Measurements from ENCODE around the gene PVALEF.

The PVALEF gene

GRCh38 chr17:81163703-81164370 is 1.5 kb upstream of the PVALEF start:
- DNase-seq = no peak

DNA sequence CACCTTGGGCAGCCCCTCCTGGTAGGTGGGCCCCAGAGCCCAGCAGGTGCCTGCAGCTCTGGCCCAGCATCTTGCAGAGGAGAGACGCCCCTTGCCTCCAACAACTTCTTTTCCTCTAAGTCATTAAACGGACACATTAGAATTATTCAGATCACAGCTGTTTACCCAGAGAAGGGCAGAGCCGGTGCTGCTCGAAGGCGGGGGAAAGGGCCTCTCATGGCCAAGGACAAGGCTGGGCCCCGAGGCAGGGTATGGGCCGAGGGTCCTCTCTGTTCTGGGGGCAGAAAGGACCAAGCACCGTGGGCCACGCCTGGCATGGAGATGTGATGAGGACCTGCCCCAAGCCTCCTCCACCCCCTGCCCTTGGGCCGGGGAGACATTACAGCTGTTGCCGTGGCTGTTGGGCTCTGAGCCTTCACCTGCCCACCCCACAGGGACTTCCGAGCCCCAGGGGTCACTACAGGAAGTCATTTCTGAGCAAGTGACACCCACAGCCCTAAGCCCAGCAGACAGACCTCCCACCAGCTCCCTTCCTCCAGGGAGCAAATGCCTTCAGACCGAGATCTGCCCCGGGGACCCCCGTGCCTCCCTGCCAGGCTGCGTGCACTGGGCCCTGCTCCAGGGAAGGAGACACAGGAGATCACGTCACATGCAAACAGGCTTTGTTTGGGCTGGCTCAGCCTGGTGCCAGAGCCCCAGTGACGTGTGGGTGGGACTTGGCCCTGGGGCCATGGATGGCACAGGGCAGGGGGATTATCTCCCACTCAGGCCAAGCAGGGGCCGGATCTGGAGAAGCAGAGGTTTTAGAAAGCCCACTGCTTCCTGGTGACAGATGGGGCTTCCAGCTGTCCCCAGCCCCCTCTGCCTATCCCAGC is 699 bp upstream of the PVALEF start:
- DNase-seq = no peak

GRCh38 chr17:81166033-81166492 is 756 bp downstream of the PVALEF start, which contains the start of gene AATK:
TSS of gene AATK (minus strand) at chr17:81166221. CDS start at chr17:81165992, 229 bp downstream.
- DNase-seq = no peak

DNA sequence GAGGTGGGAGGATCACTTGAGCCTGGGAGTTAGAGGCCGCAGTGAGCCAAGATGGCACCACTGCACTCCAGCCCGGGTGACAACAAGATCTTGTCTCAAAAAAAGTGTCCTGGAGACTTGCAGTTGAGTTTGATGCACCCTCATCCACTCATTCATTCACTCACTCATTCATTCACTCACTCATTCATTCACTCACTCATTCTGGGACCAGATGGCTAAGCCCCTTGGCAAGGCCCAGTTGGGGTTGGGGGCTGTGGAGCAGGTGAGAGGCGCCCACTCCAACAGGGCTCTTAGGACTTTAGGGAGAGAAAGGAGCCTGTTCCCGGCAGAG is 1.9 kb downstream of the PVALEF start:
- DNase-seq = no peak

DNA sequence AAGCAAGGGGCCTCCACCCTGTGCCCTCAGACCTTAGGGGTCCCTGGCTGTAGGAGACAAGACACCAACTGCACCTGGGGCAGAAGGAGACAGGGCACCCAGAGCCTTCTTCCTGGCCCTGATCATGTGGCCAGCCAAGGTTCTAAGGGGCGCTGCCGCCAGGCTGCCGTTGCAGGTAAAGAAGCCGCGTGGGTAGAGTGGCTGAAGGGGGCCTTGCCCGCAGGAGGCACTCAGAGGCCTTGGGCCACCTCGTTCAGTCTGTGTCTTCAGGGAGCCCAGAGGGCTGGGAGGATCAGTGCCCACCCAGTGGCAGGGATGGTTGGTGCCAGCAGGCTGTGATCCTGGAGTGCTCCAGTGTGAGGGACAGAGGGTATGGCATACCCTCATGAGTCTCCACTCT is 2.3 kb downstream of the PVALEF start:
- DNase-seq = no peak

- DNase-seq = no peak
These were observed 4.6 kb downstream of the PVALEF start for GRCh38 chr17:81169870-81170309.

DNA sequence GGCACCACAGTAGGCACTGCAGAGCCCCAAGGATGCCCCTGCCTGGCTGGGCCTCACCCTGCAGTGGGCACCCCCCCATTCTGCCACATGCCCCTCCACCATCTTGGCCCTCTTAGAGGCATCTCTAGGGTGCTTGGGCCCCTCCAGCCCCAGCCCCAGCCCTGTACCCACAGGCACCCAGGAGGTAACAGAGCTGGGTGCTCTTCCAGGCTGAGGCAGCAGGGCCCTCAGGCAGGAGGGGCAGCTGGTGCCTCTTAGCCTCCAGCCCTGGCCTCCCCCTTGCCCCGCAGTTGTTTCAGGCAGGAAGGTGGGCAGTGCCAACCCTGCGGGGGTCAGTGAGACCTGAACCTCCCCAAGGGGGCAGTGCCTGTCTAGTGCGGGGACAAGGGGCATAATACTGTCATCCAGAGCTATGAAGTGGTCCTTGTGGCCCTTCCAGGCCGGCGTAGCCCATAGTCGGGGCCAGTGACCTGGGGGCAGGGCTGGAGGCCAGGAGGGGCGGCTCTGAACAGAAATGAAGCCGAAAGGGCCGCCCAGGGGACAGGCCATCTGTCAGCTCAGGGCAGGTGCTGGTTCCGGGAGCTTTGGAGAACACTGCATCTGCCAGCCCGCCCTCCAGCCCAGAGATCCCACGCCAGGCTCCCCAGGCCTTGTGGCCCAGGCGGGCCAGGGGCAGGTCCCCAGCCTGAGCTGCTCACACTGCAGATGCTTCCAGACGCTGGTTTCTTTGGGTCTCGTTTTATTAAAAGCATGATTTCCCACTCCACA is 5.6 kb downstream of the PVALEF start:
- DNase-seq = no peak

DNA sequence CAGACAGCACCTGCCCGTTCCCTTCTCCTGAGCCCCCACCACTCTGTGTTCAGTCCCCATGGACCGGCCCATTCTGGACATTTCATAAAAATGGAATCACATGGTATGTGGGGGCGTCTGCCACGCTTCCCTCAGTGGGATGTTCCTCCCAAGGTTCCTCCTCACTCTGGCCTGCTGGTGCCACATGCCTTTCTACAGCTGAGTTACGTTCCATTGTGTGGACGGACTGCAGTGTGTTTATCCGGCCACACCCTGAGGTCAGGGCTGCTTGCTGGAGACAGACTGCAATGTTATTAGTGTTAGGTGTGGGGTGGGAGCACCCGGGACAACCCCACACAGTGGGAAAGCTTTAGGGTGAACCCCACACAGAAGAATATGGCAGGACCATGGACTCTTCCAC is 6.6 kb downstream of the PVALEF start:
- no peak for DNase-seq

GRCh38 chr17:81173052-81173761 is 7.9 kb downstream of the PVALEF start:
- DNase-seq = no peak

DNA sequence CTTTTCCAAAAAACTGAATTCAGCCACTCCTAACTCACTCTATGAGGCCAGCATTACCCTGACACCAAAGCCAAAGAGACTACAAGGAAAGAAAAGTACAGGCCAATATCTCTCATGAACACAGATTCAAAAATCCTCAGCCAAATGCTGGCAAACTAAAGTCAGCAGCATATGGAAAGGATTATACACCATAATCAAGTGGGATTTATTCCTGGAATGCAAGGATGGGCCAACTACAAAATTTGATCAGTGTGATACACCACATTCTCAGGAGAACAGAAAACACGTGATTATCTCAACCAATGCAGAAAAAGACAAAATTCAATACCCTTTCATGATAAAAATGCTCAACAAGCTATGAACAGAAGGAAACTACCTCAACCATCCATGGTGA is 8.5 kb downstream of the PVALEF start:
- no peak for DNase-seq

- no peak for DNase-seq
These were observed 11.4 kb downstream of the PVALEF start for GRCh38 chr17:81176666-81177065.

DNA sequence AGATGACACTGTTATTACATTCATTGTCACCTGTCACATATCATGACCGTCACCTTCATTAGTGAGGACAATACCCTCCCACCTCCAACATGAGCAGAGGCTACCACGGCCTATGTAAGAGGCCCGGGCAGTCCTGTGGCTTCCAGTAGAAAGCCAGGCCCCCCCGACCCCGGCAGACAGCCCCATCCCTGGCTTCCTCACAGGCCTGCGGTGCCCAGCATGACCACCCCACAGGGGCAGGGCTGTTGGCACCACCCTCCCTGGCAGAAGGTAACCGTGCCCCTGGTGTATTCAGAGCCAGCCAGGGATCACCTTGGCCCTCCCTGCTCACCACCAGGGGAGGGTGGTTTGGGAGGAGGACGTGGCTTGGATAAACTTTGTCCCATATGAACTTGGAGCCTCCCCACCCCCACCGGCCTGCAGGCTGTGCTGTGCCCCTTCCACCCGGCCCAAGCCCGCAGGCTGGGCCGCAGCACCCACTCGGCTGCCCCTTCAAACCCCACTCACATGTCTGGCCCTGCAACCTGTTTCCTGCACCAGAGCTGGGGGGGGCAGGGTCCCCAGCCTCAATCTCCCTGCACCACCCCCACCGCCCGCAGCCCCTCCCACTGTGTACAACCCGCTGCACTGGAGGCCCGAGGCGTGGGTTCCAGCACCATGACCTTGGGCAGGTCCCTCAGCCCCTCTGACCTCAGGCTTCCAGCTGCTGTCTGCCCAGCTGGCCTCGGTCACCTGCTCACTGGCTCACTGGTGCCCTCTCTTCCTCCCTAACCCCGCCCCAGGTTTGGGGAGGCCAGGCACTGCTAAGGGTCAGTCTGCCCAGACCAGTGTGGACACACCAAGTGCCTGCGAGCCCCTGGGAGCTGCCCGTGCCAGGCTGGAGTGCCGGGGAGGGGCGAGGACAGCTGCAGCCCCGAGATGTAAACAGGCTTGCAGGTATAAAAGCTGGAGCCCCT is 13.1 kb downstream of the PVALEF start:
- no peak for DNase-seq

GRCh38 chr17:81179220-81179619 is 13.9 kb downstream of the PVALEF start:
- no peak for DNase-seq

DNA sequence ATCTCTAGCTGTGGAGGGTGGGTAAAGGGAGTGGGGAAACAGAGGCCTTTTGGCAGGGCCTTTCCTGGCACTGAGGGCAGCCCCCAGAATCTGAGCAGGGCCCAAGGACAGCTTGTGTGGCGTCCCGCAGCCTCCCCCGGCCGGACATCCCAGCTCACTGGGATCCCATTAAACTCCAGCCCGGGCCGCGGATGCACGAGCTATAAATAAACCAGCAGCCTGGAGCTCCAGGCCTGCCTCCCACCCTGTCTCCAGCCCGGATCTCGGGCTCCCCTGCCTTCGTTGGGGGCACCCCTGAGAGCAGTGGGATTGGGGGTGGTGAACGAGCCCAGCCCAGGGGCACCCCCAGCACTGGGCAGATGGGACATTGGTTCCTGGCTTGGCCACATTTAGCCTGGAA is 14.6 kb downstream of the PVALEF start:
- DNase-seq = no peak

GRCh38 chr17:81180836-81181810 is 15.8 kb downstream of the PVALEF start:
- no peak for DNase-seq

DNA sequence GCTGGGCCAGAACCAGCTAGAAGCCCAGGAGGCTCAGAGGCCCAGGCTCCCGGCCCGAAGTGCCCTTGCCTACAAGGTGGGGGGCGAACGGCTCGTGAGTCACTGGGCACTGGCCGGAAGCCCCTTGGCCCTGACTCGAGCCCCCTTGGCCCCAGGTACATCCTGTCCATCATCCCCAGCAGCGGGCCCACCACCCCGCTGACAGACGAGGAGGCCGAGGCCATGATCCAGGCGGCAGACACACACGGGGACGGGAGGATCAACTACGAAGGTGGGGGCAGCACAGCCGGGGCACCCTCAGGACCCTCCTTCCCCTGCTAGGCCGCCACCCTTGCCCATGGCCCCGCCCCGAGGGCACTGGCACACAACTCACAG is 16.5 kb downstream of the PVALEF start:
- no peak for DNase-seq

- no peak for DNase-seq
These were observed 17.3 kb downstream of the PVALEF start for GRCh38 chr17:81182596-81182995.

- no peak for DNase-seq
These were observed 18.0 kb downstream of the PVALEF start for GRCh38 chr17:81183316-81183715.

DNA sequence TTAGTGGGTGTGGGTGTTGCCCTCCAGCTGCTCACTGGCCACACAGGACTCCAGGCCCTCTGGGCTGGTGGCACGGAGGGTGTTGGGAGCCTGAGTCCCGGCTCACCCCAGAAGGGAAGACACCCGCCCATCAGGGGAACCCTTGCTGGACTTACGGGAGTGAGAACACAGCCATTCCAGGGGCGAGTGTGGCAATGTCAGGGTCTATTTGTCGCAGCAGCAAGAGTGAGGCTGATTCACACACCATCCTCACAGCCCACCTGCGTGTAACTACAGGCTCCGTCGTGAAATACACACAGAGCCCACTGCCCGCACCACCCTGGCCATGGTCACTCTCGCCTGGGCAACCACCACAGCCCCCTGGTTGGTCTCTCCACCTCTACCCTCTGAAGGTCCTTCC is 18.5 kb downstream of the PVALEF start:
- no peak for DNase-seq

DNA sequence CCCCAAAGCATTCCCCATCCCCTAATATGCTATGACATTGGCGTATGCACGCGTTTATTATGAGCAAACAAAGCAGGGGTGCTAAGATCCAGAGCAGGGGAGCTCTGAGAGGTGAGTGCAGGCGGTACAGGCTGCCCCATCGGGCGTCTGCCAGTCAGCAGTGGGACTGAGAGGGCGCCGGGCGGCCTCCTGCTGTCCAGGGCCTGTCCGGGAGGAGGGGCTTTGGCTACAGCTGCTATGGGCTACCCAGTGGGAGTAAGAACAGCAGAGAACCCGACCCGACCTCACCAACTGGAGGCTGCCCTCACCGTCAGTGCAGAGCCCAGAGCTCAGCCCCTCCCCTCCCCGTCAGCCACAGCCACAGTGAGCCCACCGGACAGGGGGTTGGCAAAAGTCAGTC is 19.2 kb downstream of the PVALEF start:
- DNase-seq = no peak
